ENCODE measurements around the gene GH2.
"Not testable (repeated sequence)": the region's sequence is repeated elsewhere in the genome, so short reads cannot be mapped to it uniquely, and the experiment has no call there.

GH2 gene

DNA sequence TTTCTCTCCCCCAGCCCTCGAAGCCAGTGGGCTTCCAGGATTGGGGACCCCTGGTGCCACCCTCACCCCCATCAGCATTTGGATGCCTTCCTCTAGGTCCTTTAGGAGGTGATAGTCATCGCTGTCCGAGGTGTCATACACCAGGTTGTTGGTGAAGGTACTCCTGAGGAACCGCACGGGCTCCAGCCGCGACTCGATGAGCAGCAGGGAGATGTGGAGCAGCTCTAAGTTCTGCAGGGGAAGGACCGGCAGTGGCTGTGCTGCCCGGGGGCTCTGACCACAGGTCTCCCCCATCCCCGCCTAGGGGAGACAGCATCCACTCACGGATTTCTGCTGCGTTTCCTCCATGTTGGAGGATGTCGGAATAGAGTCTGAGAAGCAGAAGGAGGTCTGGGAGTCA is 28.4 kb upstream of the GH2 start:
- DNase-seq: no peak

DNA sequence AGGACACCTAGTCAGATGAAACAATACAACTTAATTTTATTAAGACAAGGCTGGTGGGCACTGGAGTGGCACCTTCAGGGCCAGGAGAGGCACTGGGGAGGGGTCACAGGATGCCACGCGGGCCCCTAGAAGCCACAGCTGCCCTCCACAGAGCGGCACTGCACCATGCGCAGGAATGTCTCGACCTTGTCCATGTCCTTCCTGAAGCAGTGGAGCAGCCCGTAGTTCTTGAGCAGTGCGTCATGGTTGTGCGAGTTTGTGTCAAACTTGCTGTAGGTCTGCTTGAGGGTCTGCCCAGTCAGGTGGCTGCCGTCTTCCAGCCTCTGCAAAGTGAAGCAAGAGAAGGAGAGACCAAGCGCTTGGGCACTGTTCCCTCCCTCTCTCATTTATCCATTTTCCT is 27.8 kb upstream of the GH2 start:
- DNase-seq: not testable (repeated sequence)

DNA sequence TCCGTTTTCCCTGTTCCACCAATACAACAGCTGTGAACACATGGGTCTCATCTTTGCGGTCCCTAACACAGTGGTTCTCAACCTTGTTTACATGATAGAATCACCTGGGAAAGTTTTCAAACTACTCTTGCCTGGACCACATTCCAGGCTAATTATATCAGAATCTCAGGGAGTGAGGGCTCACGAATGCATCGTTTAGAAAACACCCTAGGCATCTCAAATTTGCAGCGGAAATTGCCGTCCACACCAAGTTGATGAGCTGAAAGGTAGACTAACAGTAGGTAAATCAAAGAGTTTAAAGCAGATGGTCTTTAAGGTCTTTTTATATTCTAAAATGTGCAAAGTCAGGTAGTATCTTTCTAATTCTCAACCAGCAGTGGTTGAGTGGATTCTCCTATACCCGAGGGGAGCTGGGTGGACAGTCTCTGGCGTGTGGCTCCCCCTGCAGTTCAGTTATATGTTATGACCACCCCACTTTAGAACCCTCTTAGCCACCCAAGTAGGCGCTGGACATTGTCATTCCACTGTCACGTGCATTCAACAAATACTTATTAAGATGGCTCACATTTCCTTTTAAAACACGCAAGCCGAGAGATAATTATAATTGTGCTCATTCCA is 25.5 kb upstream of the GH2 start:
- peak in 1 of 2 experiments; percentile 21 for DNase-seq

DNA sequence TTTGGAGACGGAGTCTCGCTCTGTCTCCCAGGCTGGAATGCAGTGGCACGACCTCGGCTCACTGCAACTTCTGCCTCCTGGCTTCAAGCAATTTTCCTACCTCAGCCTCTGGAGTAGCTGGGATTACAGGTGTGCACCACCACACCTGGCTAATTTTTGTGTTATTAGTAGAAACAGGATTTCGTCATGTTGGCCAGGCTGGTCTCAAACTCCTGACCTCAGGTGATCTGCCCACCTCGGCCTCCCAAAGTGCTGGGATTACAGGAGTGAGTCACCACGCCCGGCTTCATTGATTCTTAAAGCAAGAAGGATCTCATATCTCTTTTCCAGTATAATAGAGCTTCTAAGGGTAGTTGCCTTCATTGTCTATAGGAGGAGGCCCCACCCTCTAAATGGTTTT is 23.1 kb upstream of the GH2 start:
- DNase-seq: not testable (repeated sequence)

DNA sequence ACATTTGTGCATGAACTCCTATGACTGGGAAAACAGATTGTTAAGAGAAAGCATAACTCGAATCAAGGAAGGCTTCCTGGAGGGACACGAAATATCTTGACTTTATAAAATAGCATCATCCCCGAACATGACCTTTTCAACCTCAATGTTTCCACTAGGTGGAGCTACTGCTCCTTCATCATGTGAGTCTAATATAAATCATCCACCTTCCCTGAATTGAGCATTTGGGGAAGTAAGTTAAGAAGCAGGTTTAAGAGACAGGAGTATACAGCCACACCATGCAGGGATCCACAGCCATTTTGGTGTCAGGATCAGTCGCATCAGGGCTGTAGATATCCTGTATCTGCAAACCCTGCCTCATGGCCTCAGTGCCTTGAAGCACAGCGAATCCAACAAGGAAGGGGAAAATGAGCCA is 22.1 kb upstream of the GH2 start:
- not testable (repeated sequence) for DNase-seq

DNA sequence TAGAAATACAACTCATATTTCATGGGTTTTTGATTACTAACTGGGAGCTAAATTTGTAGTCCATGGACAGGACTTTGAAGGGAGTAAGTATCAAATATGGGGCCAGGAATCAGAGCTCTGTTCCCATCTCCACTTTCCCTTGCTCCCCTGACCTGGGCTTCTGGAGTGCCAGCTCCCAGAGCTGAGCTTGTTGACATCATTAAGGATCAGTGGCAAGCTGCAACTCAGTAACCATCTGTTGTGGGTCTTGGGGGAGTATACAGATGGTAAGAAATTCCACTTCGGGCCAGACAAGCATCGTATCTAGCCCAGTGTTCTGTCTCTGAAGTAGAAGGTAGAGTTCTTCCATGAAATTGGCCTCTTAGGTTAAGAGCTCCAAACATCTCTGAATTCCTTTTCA is 20.2 kb upstream of the GH2 start:
- peak in 1 of 2 experiments; percentile 20 for DNase-seq

DNA sequence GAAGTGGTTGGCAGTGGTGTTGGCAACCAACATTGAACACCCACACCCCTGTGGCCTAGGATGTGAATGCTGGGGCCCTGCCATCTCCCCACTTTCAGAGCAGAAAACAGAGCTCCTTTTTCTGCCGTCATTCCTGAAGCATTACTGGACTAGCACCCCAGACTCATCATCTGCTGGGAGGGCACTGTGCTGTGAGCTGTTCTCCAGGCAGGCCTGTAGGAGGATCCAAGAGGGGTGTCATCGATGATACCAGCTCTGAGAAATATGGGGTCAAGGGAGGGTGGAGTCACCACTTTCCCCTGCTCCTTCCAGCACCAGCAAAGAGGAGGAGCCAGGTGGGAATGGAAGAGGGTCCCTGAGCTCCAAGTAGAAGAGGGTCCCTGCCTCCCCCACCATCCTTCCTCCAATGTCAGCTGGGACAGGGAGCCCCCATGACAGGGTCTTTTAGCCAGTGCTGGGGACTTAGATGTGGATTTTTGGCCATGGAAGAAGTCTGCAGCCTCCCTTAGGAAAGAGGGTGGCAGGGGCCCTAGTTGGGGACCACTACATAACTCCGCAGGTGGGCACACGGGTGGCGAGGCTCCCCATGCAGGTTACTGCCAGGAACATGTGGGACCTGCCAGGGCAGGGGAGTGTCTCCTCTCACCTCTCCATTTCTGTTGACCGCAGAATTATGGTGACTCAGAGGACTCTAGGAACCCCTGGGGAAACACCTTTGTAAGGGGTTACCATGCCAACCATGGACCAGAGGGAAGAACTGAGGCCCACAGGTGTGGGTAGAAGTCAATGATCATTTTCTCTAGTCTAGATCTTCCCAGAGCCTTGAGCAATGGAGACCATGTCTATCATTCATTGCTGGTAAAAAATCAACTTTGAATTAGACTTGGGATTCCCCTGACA is 17.4 kb upstream of the GH2 start:
- not testable (repeated sequence) for DNase-seq

DNA sequence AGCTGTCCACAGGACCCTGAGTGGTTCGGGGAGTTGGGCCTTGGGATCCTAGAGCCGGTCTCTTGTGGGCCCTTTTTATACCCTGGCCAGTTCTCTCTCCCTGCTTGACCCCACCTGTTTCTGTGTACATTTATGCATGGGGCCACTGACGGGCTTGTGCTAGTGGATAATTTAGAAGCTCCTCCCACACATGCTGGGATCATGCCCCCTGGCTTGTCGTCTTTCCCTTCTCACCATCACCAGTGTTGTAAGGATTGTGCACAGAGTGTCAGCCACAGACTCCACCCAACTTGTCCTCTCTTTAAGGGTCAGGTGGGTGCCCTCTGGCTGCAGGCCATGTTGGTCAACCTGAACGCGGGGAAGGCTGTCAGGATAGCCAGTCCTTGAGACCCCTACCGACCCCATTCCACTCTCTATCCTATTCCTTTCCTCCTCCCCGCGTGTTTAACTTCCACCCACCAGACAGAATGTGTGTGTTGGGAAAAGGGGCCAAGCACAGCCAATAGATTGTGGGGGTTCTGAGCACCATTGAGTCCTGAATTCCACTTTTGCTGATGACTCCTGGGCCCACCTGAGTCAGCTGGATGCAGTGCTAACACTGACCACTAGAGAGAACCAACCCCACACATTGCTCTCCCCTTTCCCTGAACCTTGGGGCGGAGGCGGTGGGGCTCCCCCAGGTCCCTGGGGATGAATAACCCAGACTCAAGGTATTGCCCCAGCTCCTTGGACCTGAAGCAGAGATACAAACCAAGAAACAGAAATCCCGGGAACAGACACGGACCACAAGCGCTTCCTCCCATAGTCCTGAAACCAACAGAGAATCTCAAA is 15.0 kb upstream of the GH2 start, which contains the start of gene CSH1:
TSS of gene CSH1 (minus strand) at position 51 of the 831 bp plus-strand sequence. CDS start 63 bp downstream, outside the sequence.
- not testable (repeated sequence) for DNase-seq

DNA sequence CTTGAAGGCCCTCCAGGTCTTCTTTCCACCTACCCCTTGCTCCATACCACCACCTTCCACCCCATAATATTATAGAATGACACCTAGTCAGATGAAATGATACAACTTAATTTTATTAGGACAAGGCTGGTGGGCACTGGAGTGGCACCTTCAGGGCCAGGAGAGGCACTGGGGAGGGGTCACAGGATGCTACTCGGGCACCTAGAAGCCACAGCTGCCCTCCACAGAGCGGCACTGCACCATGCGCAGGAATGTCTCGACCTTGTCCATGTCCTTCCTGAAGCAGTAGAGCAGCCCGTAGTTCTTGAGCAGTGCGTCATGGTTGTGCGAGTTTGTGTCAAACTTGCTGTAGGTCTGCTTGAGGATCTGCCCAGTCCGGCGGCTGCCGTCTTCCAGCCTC is 13.1 kb upstream of the GH2 start:
- DNase-seq: not testable (repeated sequence)

DNA sequence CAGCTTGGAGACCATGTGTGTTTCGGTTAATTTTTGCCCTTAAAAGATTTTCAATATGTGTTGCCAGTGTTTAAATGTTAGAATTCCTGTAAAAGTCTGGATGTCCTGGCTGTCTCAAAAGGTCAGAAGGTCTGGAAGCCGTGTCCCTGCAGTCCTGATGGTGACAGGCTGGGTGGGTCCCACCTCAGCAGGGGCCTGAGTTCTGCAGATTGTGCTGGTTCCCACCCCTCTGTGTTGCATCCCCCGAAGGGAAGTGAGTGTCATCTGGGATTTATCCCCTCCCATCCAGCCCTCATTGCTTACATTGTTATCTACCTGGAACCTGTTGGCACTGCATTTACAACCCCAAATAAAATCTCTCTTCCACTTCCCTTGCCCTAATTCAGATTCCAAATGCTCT is 12.3 kb upstream of the GH2 start:
- not testable (repeated sequence) for DNase-seq

DNA sequence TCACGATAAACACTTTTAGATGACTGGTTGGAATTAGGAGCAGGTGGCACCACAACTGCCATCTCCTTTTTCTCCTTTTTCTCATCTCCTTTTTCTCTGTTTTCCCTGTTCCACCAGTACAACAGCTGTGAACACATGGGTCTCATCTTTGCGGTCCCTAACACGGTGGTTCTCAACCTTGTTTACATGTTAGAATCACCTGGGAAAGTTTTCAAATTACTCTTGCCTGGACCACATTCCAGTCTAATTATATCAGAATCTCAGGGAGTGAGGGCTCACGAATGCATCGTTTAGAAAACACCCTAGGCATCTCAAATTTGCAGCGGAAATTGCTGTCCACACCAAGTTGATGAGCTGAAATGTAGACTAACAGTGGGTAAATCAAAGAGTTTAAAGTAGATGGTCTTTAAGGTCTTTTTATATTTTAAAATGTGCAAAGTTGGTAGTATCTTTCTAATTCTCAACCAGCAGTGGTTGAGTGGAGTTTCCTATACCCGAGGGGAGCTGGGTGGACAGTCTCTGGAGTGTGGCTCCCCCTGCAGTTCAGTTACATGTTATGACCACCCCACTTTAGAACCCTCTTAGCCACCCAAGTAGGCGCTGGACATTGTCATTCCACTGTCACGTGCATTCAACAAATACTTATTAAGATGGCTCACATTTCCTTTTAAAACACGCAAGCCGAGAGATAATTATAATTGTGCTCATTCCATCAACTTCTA is 10.7 kb upstream of the GH2 start:
- not testable (repeated sequence) for DNase-seq

DNA sequence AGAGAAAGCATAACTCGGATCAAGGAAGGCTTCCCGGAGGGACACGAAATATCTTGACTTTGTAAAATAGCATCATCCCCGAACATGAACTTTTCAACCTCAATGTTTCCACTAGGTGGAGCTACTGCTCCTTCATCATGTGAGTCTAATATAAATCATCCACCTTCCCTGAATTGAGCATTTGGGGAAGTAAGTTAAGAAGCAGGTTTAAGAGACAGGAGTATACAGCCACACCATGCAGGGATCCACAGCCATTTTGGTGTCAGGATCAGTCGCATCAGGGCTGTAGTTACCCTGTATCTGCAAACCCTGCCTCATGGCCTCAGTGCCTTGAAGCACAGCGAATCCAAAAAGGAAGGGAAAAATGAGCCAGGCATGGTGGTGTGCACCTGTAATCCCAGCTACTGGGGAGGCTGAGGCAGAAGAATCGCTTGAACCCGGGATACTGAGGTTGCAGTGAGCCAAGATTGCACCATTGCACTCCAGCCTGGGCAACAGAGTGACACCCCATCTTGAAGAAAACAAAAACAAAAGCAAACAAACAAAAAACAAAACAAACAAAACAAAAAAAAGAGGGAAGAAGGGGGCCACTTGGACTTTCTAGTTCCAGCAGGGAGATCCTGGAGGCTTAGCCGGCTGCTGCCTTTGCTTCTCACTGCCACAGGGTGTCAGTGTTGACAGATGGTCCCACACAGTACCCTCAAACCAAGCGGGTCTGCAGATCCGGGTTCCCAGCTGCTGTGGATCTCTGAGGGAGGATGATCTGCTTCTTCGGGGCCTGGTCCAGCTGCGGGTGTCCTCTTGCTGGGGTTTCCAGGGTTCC is 7.5 kb upstream of the GH2 start:
- DNase-seq: peak in 1 of 2 experiments; percentile 40

DNA sequence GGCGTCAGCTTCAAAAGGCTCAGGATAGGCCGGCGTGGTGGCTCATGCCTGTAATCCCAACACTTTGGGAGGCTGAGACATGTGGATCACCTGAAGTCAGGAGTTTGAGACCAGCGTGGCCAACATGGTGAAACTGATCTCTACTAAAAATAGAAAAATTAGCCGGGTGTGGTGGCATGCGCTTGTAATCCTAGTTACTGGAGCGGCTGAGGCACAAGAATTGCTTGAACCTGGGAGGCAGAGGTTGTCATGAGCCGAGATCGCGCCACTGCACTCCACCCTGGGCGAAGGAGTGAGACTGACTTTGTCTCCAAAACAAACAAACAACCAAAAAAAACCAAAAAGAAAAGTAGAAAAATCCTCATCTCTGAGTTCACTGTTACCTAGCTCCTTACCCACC is 3.4 kb upstream of the GH2 start:
- not testable (repeated sequence) for DNase-seq

DNA sequence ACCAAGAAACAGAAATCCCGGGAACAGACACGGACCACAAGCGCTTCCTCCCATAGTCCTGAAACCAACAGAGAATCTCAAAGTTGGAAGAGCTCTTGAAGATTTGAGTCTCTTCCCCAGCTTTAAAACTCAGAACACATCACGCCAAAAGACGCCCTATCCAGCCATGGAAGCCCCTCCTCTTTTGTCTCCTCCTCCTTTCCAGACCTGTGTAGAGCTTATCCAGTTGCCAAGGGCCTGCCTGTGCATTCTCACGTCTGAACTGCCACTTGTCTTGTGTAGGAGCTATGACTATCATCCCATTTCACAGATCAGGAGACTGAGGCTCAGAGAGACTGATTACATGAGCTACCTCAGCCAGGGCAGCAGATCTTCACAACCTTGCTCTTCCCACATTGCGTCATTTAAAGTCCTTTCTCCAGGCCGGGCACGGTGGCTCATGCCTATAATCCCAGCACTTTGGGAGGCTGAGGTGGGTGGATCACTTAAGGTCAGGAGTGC is 932 bp upstream of the GH2 start:
- not testable (repeated sequence) for DNase-seq

DNA sequence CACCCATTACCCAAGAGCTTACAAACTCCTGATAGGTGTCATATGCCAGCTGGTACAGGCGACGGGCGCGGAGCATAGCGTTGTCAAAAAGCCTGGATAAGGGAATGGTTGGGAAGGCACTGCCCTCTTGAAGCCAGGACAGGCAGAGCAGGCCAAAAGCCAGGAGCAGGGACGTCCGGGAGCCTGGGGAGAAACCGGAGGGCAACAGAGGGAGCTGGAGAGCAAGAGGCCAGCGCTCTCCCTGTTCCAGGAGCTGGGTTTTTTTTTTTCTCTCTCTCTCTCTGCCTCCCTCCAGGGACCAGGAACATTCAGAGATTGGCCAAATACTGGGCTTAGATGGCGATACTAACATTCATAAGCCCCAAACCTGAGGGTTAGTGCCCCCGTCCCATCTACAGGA is 407 bp downstream of the GH2 start:
- not testable (repeated sequence) for DNase-seq

DNA sequence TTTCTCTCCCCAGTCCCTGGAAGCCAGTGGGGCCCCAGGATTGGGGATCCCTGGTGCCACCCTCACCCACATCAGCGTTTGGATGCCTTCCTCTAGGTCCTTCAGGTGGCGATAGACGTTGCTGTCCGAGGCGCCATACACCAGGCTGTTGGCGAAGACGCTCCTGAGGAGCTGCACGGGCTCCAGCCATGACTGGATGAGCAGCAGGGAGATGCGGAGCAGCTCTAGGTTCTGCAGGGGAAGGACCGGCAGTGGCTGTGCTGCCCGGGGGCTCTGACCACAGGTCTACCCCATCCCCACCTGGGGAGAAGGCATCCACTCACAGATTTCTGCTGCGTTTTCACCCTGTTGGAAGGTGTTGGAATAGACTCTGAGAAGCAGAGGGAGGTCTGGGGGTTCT is 1.0 kb downstream of the GH2 start:
- no peak for DNase-seq

DNA sequence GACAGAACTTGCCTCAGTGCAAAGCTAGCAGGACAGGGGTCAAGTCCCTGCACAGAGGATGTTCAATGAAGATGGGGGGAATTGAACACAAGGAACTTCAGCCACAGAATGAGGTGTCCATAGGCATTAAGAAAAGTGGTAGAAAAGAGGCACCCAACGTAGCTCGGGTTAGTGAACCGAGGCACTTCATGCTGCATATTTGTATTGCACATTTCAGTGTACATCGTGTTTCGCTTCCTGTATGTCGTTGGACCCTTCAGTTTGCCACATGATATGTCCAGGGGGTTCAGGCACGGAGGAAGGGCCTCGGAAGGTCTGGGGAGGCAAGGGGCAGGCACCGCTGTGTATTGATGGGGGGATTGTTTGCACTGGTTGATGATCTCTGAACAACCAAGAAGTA is 3.3 kb downstream of the GH2 start:
- not testable (repeated sequence) for DNase-seq

DNA sequence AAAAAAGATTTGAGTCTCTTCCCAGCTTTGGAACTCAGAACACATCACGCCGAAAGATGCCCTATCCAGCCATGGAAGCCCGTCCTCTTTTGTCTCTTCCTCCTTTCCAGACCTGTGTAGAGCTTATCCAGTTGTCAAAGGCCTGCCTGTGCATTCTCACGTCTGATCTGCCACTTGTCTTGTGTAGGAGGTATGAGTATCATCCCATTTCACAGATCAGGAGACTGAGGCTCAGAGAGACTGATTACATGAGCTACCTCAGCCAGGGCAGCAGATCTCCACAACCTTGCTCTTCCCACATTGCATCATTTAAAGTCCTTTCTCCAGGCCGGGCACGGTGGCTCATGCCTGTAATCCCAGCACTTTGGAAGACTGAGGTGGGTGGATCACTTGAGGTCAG is 7.1 kb downstream of the GH2 start:
- DNase-seq: not testable (repeated sequence)

DNA sequence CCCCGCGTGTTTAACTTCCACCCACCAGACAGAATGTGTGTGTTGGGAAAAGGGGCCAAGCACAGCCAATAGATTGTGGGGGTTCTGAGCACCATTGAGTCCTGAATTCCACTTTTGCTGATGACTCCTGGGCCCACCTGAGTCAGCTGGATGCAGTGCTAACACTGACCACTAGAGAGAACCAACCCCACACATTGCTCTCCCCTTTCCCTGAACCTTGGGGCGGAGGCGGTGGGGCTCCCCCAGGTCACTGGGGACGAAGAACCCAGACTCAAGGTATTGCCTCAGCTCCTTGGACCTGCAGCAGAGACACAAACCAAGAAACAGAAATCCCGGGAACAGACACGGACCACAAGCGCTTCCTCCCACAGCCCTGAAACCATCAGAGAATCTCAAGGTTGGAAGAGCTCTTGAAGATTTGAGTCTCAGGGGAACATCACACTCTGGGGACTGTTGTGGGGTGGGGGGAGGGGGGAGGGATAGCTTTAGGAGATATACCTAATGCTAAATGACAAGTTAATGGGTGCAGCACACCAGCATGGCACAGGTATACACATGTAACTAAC is 7.6 kb downstream of the GH2 start:
- not testable (repeated sequence) for DNase-seq

DNA sequence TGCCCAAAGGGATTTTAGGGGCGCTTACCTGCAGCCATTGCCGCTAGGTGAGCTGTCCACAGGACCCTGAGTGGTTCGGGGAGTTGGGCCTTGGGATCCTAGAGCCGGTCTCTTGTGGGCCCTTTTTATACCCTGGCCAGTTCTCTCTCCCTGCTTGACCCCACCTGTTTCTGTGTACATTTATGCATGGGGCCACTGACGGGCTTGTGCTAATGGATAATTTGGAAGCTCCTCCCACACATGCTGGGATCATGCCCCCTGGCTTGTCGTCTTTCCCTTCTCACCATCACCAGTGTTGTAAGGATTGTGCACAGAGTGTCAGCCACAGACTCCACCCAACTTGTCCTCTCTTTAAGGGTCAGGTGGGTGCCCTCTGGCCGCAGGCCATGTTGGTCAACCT is 8.2 kb downstream of the GH2 start, which contains the start of gene CSH2:
TSS of gene CSH2 (minus strand) at position 101 of the 400 bp plus-strand sequence. CDS start at position 38, 63 bp downstream.
- not testable (repeated sequence) for DNase-seq
